ENCODE measurements around the gene FNDC3A.
"Not testable (repeated sequence)": the region's sequence is repeated elsewhere in the genome, so short reads cannot be mapped to it uniquely, and the experiment has no call there.

FNDC3A gene

GRCh38 chr13:49052813-49053212 lies 77.1 kb downstream of the FNDC3A start:
- DNase-seq (ENCODE audit: low read depth) = no peak
- TF ChIP-seq CTCF (IDR thresholded peaks at IDR 0.05; ENCODE audit: low read length, missing control alignments) = no peak
- no peak overlapping the region for H3K4me3 ChIP-seq (replicated peaks; ENCODE audit: low read depth, low read length)

- no peak for TF ChIP-seq CTCF (IDR thresholded peaks at IDR 0.05; ENCODE audit: low read length, missing control alignments)
- no peak for DNase-seq (ENCODE audit: low read depth)
- H3K4me3 ChIP-seq (replicated peaks; ENCODE audit: low read depth, low read length) = no peak overlapping the region
Measured at GRCh38 chr13:49053215-49053614, 77.5 kb downstream of the FNDC3A start.

DNA sequence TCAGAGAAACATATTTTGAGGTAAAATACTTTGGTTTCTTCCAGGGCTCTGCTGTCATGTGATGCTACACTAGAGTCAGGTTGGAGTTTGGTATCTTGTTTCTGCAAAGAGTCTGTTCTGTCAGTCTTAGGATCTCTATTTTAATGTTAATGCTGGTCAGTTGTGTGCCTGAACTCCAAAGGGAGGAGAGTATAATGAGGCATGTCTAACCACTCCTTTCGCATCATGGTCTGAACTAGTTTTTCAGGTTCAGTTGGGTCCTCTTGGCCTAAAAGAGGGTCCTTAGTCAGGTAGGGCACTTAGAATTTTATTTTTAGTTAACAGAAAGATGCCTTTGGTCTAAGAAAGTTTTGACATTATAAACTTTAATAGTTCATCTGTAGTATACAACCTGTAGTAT lies 78.2 kb downstream of the FNDC3A start:
- no peak overlapping the region for H3K4me3 ChIP-seq (replicated peaks; ENCODE audit: low read depth, low read length)
- no peak for TF ChIP-seq CTCF (IDR thresholded peaks at IDR 0.05; ENCODE audit: low read length, missing control alignments)
- DNase-seq (ENCODE audit: low read depth) = no peak

GRCh38 chr13:49055021-49055420 lies 79.3 kb downstream of the FNDC3A start:
- no peak for DNase-seq (ENCODE audit: low read depth)
- TF ChIP-seq CTCF (IDR thresholded peaks at IDR 0.05; ENCODE audit: low read length, missing control alignments) = no peak
- H3K4me3 ChIP-seq (replicated peaks; ENCODE audit: low read depth, low read length) = no peak overlapping the region

DNA sequence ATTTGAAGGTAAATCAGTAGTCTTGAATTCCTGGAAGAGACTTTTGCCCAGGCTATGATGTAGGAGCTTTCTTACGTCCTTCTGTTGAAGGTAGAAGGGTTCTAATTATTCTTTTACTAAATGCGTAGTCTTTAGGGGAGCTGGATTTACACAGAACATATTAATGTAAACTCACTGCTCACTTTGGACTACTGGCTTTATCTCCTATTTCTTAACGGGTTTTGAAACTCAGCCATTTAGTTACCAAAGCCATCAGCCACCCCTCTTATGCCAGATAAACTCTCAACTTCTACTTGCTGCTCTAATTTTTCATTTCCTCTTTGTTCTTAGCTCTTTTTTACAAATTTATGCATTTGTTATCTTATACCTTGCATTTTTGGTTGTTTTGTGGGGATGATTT lies 81.5 kb downstream of the FNDC3A start:
- no peak overlapping the region for H3K4me3 ChIP-seq (replicated peaks; ENCODE audit: low read depth, low read length)
- DNase-seq (ENCODE audit: low read depth) = no peak

GRCh38 chr13:49058761-49059160 lies 83.0 kb downstream of the FNDC3A start:
- TF ChIP-seq CTCF (IDR thresholded peaks at IDR 0.05; ENCODE audit: low read length, missing control alignments) = no peak
- no peak overlapping the region for H3K4me3 ChIP-seq (replicated peaks; ENCODE audit: low read depth, low read length)
- DNase-seq (ENCODE audit: low read depth) = no peak

More for the DNA sequence above, 81.5 kb downstream of the FNDC3A start:
- no peak for TF ChIP-seq CTCF (IDR thresholded peaks at IDR 0.05; ENCODE audit: low read length, missing control alignments)

GRCh38 chr13:49060678-49061387 lies 85.1 kb downstream of the FNDC3A start:
- TF ChIP-seq CTCF (IDR thresholded peaks at IDR 0.05; ENCODE audit: low read length, missing control alignments) = no peak
- no peak overlapping the region for H3K4me3 ChIP-seq (replicated peaks; ENCODE audit: low read depth, low read length)
- DNase-seq (ENCODE audit: low read depth) = peak; percentile 63

DNA sequence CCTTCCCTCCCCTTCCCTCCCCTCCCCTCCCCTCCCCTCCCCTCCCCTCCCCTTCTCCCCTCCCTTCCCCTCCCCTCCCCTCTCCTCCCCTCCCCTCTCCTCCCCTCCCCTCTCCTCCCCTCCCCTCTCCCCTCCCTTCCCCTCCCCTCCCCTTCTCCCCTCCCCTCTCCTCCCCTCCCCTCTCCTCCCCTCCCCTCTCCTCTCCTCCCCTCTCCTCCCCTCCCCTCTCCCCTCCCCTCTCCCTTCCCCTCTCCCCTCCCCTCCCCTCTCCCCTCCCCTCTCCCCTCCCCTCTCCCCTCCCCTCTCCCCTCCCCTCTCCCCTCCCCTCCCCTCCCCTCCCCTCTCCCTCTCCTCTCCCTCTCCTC lies 85.7 kb downstream of the FNDC3A start:
- H3K4me3 ChIP-seq (replicated peaks; ENCODE audit: low read depth, low read length); DNase-seq (ENCODE audit: low read depth): not testable (repeated sequence)

Data from fibroblast of pulmonary artery (primary cell).